GM18873 (cell line): Measurements from ENCODE around the gene CPPED1.

ENCODE experiments used
- ATAC-seq: cut with Tn5 transposase; IDR thresholded peaks from one replicate; pipeline ENCODE4 v1.9.1; 2021; ENCODE audit warnings: mild to moderate bottlenecking, moderate library complexity, moderate number of reproducible peaks; ENCODE audit not compliant: unreplicated experiment, low FRiP score

The CPPED1 gene

GRCh38 chr16:12742741-12743140 lies 60.9 kb downstream of the CPPED1 start:
- no peak for ATAC-seq

DNA sequence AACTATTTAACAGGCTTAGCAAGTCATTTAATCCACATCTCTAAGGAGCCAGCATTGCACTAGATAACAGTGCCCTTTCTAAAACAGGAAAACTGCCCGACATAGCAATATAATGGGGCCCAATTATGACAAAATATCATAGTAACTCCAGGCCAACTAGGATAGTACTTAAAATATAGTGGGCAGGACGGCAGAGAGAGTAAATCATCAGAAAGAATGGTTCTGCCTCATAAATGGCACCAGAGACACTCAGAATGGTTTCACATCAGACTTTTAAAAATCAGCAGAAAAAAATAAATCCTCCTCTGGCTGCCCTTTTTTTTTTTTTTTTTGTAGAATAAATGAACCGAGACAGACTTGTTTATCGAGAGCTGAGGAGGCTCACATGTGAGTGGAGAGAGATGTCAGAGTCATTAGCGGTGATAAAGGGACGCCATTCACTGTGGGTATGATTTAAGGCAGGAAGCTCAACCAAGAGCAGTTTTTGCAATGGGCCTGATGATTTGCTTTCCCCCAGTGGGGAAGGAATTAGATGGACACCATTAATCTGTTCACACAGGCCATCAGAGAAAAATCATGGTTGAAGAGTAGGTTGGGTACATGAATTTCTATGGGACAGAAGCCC lies 62.6 kb downstream of the CPPED1 start:
- ATAC-seq: no peak

DNA sequence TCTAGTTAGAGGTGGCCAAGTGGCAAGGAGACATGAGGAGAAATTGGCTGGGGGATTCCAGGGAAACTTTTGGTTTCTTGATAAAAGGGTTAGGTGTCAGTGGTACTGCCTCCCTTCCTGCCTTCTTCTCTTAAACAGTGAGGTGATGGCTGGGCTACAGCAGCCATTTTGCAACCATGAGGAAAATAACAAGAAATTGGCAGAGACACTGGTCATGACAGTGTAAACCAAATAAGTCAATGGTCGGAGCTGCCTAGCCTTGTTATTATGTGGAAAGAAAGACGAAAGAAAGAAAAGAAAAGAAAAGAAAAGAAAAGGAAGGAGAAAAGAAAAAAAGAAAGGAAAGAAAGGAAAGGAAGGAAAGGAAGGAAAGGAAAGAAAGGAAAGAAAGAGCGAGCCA lies 63.9 kb downstream of the CPPED1 start:
- no peak for ATAC-seq

DNA sequence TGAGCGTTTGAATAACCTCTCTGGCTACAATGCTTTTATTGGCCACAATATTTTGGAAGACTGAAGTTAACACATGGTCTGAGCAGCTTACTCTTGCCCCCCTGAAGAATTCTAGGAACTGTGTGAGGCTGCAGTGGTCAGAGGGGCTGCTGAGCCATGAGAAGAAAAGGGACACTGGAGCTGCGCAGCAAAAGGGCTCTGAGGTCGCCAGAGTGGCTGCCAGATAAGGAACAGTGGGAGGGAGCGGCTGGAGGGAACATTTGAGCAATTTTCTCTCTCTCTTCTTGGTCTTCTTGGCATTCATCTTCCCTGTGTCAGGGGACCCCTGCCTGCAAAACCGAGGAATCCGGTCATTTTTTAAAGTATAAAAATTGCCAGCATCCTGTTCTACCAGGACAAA lies 66.1 kb downstream of the CPPED1 start:
- ATAC-seq: no peak

DNA sequence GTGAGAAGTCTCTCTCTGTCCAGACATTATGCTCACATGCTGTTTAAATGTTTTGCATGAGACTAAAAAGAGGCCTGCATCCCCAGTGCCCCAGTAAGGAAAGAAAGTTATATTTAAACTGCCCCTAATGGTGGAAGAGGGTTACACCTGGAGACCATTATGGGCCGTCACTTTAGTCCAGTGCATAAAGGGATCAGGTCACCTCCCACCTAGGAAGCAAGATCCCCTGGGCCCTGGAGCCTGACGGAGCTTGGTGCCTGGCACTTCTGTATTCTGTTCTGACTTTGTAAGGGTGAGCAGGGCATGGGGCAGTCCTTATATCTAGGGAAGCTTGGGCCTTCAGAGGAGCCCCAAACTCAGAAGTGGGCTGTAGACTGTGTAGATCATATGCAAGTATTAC lies 67.9 kb downstream of the CPPED1 start:
- no peak for ATAC-seq

DNA sequence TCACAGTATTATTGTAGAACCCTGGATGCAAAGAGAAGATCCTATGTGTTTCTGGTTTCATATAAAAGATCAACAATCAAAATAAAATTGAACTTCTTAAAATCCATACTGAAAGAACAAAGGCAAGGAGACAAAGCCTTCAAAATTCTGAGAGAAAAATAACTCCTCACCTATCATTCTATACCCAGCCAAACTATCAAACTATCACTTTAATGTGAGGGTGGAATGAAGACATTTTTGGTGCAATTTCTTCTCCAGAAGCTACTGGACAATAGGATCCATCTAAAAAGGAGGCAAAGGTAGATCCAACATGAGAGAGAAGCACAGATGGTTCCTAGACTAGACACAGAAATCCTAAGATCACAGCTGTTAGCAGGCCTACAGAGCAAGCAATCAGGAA lies 71.1 kb downstream of the CPPED1 start:
- ATAC-seq: no peak

- no peak for ATAC-seq
Observed at GRCh38 chr16:12729448-12729847, 74.2 kb downstream of the CPPED1 start.

GRCh38 chr16:12728469-12728868 lies 75.2 kb downstream of the CPPED1 start:
- ATAC-seq: no peak

- ATAC-seq: no peak
Observed at GRCh38 chr16:12724226-12724625, 79.5 kb downstream of the CPPED1 start.

DNA sequence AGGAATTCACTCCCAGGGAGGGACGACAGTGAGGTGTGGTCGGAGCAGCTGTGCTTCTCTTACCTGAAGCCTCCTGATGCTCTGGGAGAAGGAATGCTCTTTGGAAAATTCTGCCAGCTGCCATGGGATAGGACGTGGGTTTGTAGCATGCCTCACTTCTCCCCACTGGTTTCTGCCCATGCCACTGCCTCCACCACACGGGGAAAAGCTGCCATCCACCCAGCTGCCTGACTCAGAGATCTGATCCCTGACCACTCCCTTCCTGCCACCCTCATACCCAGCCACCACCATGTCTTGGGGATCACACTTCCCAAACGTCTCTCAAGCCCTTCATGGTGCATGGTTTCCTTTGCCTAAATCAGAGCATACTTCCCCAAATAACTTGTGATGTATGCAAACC lies 80.0 kb downstream of the CPPED1 start:
- no peak for ATAC-seq

- ATAC-seq: no peak
Observed at GRCh38 chr16:12721841-12722421, 81.8 kb downstream of the CPPED1 start.

GRCh38 chr16:12719972-12720371 lies 83.7 kb downstream of the CPPED1 start:
- ATAC-seq: no peak

GRCh38 chr16:12716658-12717057 lies 87.0 kb downstream of the CPPED1 start:
- ATAC-seq: no peak

DNA sequence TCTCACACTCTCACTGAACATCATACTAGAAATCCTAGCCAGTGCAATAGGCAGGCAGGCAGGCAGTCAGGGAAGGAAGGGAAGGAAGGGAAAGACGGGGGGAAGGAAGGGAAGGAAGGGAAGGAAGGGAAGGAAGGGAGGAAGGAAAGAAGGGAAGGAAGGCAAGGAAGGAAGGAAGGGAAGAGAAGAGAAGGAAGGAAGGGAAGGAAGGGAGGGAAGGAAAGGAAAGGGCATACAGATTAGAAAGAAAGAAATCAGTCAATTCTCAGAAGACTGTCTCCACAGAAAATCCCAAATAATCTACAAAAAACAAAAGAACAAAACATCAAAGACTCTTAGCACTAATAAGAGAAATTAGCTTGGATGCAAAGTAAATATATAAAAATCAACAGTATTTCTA lies 93.9 kb downstream of the CPPED1 start:
- ATAC-seq: no peak

DNA sequence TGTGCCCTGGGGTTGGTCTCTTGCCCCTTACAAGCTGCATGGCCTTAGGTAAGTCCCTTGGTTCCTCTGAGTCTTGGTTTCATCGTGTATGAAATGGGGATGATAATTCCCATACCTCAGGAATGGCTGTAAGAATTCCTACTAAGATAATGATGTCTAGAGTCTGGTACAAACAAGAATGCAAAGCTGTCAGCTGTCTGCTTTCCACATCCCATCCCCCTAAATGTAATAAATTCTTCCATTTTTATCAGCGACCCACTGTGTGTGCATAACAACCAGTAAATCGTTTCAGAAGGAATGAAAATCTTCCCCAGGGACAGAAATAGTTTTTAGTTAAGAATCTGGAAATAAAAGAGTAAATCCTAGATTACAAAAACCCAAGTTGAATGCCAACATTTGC lies 95.4 kb downstream of the CPPED1 start:
- no peak for ATAC-seq

- ATAC-seq: no peak
Observed at GRCh38 chr16:12706628-12707027, 97.1 kb downstream of the CPPED1 start.

GRCh38 chr16:12704492-12705111 lies 99.1 kb downstream of the CPPED1 start:
- ATAC-seq: no peak

DNA sequence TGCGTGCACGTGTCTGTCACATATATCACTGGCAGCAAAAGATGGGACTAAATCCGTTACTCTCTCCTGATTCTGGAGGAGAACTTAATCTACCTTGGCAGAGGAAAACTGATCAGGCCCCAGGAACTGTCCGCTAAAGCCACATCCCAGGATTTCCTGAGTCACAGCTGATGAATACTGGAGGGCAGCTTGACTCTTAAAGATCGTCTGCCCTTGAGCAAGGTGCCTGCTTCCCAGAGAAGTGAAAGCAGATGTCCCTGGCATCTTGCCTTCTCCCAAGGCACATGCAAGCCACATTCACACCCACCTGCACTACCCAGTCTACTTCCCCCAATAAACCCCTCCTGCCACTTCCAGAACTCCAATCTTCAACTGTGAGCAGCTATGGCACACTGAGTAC lies 99.8 kb downstream of the CPPED1 start:
- ATAC-seq: no peak

DNA sequence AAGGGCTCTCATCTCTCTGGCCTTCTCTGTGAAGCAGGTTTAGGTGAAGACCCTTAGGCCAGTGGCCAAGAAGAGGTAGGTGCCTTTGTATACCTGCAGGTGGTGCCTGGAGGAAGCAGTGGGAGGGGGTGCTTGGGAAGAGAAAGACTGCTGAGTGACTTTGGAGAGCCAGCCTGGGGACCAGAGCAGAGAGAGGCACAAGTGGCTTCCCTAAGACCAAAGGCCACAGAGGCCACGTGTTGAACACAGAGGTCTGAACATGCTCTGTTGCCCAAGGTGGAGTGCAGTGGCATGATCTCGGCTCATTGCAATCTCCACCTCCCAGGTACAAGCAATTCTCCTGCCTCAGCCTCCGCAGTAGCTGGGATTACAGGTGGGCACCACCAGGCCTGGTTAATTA lies 103.5 kb downstream of the CPPED1 start:
- no peak for ATAC-seq

- ATAC-seq: no peak
Observed at GRCh38 chr16:12699161-12699560, 104.5 kb downstream of the CPPED1 start.

DNA sequence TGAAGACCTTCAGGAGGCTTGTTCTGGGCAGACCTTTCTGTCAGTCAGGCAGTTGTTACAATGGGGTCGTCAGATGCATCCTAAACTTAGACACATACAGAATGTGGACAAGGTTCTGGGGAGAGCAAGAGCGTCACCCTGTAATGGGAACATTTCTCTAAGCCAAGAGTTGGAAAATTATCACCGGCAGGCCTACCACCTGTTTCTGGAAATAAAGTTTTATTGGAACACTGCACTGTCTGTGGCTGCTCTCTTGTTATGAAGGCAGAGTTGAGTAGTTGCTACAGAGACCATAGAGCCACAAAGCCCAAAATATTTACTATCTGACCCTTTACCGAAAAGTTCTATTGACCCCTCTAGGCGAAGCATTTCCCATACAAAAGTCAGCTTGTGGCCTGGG lies 106.2 kb downstream of the CPPED1 start:
- no peak for ATAC-seq

DNA sequence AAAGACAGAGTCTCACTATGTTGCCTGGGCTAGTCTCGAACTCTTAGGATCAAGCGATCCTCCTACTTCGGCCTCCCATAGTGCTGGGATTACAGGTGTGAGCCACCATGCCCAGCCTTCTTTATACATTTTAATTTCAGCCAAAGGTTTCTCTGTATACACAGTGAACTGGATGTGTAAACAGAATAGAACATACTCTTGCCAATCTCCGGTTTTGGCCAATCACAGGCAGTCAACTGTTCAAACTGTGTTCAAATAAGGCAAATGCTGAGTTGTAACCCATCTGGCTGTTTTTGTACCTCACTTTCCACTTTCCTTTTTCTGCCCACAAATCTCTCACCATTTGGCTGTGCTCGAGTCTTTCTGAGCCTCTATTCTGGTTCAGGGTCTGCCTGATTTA lies 108.2 kb downstream of the CPPED1 start:
- no peak for ATAC-seq
